ENCODE results near the gene CD40LG.

The CD40LG gene

GRCh38 chrX:136647677-136648360 is at the start of gene CD40LG:
Gene CD40LG (plus strand): TSS chrX:136648158. CDS start chrX:136648249, 91 bp downstream.
- Histone ChIP-seq H3K79me2 (ENCODE audit: insufficient read depth, low read length) (no peaks in the 10 kb centered on the region), H3K4me3 (ENCODE audit: insufficient read depth, low read length, poor library complexity, severe bottlenecking) (no peak within 1 kb of the TSS), H3K9me3 (ENCODE audit: insufficient read depth, low read length) (no peaks in the 10 kb centered on the region), H3K27ac (ENCODE audit: low read depth, low read length) (no peak within 1 kb of the TSS), H3F3A (ENCODE audit: insufficient read depth) (no peaks in the 10 kb centered on the region), H3K9ac (ENCODE audit: low read length) (no peak within 1 kb of the TSS), H3K4me2 (ENCODE audit: low read depth, low read length, poor library complexity, severe bottlenecking) (no peak within 1 kb of the TSS), H3K36me3 (ENCODE audit: low read length) (no peaks in the 10 kb centered on the region), H3K27me3 (ENCODE audit: low read length) (no peaks in the 10 kb centered on the region), H3K9me2 (replicated peaks; ENCODE audit: insufficient read depth, low read length) (no peaks in the 10 kb centered on the region), H4K20me1 (ENCODE audit: low read depth, low read length) (no peaks in the 10 kb centered on the region), H2AFZ (ENCODE audit: low read depth, low read length, severe bottlenecking) (no peak within 1 kb of the TSS)
- TF ChIP-seq EZH2phosphoT487 (conservative IDR thresholded peaks at IDR 0.05; ENCODE audit: low read length): no peak
- no peak for TF ChIP-seq CTCF (IDR thresholded peaks at IDR 0.05; ENCODE audit: insufficient read depth, low read length, poor library complexity, severe bottlenecking)

GRCh38 chrX:136598631-136599030 is 49.3 kb upstream of the CD40LG start:
- Histone ChIP-seq H3K9me3 (ENCODE audit: insufficient read depth, low read length) (no peaks in the 10 kb centered on the region), H3K9ac (ENCODE audit: low read length) (no peak overlapping the region), H3K79me2 (ENCODE audit: insufficient read depth, low read length) (no peaks in the 10 kb centered on the region), H3K9me2 (replicated peaks; ENCODE audit: insufficient read depth, low read length) (no peaks in the 10 kb centered on the region), H3K27me3 (ENCODE audit: low read length) (no peaks in the 10 kb centered on the region), H3F3A (ENCODE audit: insufficient read depth) (no peaks in the 10 kb centered on the region), H2AFZ (ENCODE audit: low read depth, low read length, severe bottlenecking) (no peak overlapping the region), H3K4me3 (ENCODE audit: insufficient read depth, low read length, poor library complexity, severe bottlenecking) (no peak overlapping the region), H3K36me3 (ENCODE audit: low read length) (no peaks in the 10 kb centered on the region), H4K20me1 (ENCODE audit: low read depth, low read length) (no peaks in the 10 kb centered on the region), H3K4me2 (ENCODE audit: low read depth, low read length, poor library complexity, severe bottlenecking) (no peak overlapping the region), H3K27ac (ENCODE audit: low read depth, low read length) (no peak overlapping the region)
- TF ChIP-seq CTCF (IDR thresholded peaks at IDR 0.05; ENCODE audit: insufficient read depth, low read length, poor library complexity, severe bottlenecking) (no peak), EZH2phosphoT487 (conservative IDR thresholded peaks at IDR 0.05; ENCODE audit: low read length) (no peak)

GRCh38 chrX:136600059-136600458 is 47.9 kb upstream of the CD40LG start:
- H2AFZ ChIP-seq (ENCODE audit: low read depth, low read length, severe bottlenecking): no peak overlapping the region
- H3K79me2 ChIP-seq (ENCODE audit: insufficient read depth, low read length): no peaks in the 10 kb centered on the region
- H3K9me2 ChIP-seq (replicated peaks; ENCODE audit: insufficient read depth, low read length): no peaks in the 10 kb centered on the region
- no peaks in the 10 kb centered on the region for H3F3A ChIP-seq (ENCODE audit: insufficient read depth)
- H3K27me3 ChIP-seq (ENCODE audit: low read length): no peaks in the 10 kb centered on the region
- H3K9ac ChIP-seq (ENCODE audit: low read length): no peak overlapping the region
- no peaks in the 10 kb centered on the region for H3K9me3 ChIP-seq (ENCODE audit: insufficient read depth, low read length)
- no peak overlapping the region for H3K4me3 ChIP-seq (ENCODE audit: insufficient read depth, low read length, poor library complexity, severe bottlenecking)
- H3K27ac ChIP-seq (ENCODE audit: low read depth, low read length): no peak overlapping the region
- no peak overlapping the region for H3K4me2 ChIP-seq (ENCODE audit: low read depth, low read length, poor library complexity, severe bottlenecking)
- no peak for TF ChIP-seq EZH2phosphoT487 (conservative IDR thresholded peaks at IDR 0.05; ENCODE audit: low read length)
- TF ChIP-seq CTCF (IDR thresholded peaks at IDR 0.05; ENCODE audit: insufficient read depth, low read length, poor library complexity, severe bottlenecking): no peak
- H3K36me3 ChIP-seq (ENCODE audit: low read length): no peaks in the 10 kb centered on the region
- no peaks in the 10 kb centered on the region for H4K20me1 ChIP-seq (ENCODE audit: low read depth, low read length)

Data from SU-DHL-6 (cell line).